GM23338 (cell line): Measurements from ENCODE around the gene TPPP3. TPM values are rescaled to one million over a fixed set of nuclear protein-coding genes. Genes with fewer than 3 reads are reported as not detected.

Experiments
- ATAC-seq: fragments of 200-7000 bp; cut with Tn5 transposase; 3 replicates; pipeline ENCODE4 v1.9.1; 2020
- DNase-seq: peaks from one replicate; pipeline ENCODE4 v3.0.0-alpha.2; 2015; ENCODE audit warnings: low spot score
- H2AFZ ChIP-seq: fragments of 200-600 bp; sonication (generic); 2 replicates; pipeline ENCODE4 v1.8.0; 2016; ENCODE audit warnings: antibody characterized with exemption, mild to moderate bottlenecking, moderate library complexity
- H3F3A ChIP-seq: fragments of 200-600 bp; sonication (generic); replicated peaks from 2 replicates; pipeline ENCODE4 v1.8.0; 2017; ENCODE audit warnings: antibody characterized with exemption, mixed run types, low read depth
- H3K27ac ChIP-seq: fragments of 200-600 bp; sonication (generic); 2 replicates; pipeline ENCODE4 v1.6.1; 2016; ENCODE audit warnings: low read depth
- H3K27me3 ChIP-seq: fragments of 200-600 bp; sonication (generic); 2 replicates; pipeline ENCODE4 v1.8.0; 2016; ENCODE audit warnings: mild to moderate bottlenecking, mixed run types, moderate library complexity; ENCODE audit not compliant: insufficient read depth
- H3K36me3 ChIP-seq: fragments of 200-600 bp; sonication (generic); 2 replicates; pipeline ENCODE4 v1.8.0; 2016; ENCODE audit warnings: mild to moderate bottlenecking; ENCODE audit not compliant: insufficient read depth
- H3K4me1 ChIP-seq: fragments of 200-600 bp; sonication (generic); 2 replicates; pipeline ENCODE4 v1.8.0; 2016; ENCODE audit warnings: mild to moderate bottlenecking, moderate library complexity; ENCODE audit not compliant: insufficient read depth
- H3K4me2 ChIP-seq: fragments of 200-600 bp; sonication (generic); 2 replicates; pipeline ENCODE4 v1.7.1; 2017; ENCODE audit warnings: mixed run types
- H3K4me3 ChIP-seq: fragments of 200-600 bp; sonication (generic); 2 replicates; pipeline ENCODE4 v1.6.1; 2016; ENCODE audit warnings: mixed run types
- H3K79me2 ChIP-seq: fragments of 200-600 bp; sonication (generic); replicated peaks from 2 replicates; pipeline ENCODE4 v1.8.0; 2017; ENCODE audit warnings: mild to moderate bottlenecking; ENCODE audit not compliant: insufficient read depth
- H3K9me2 ChIP-seq: fragments of 200-600 bp; sonication (generic); 2 replicates; pipeline ENCODE4 v1.8.0; 2017; ENCODE audit not compliant: insufficient read depth
- H4K20me1 ChIP-seq: fragments of 200-600 bp; sonication (generic); replicated peaks from 2 replicates; pipeline ENCODE4 v1.8.0; 2017; ENCODE audit warnings: mild to moderate bottlenecking; ENCODE audit not compliant: insufficient read depth
- H3K27ac Mint-ChIP-seq: 2 replicates; pipeline ENCODE4 v1.8.0; 2020; ENCODE audit warnings: inconsistent platforms, mild to moderate bottlenecking, moderate library complexity, mixed read lengths
- H3K27me3 Mint-ChIP-seq: 3 replicates; pipeline ENCODE4 v1.8.0; 2022; ENCODE audit warnings: low read depth, mild to moderate bottlenecking, moderate library complexity, mixed read lengths, inconsistent platforms; ENCODE audit not compliant: insufficient read depth, poor library complexity
- H3K36me3 Mint-ChIP-seq: 3 replicates; pipeline ENCODE4 v1.8.0; 2021; ENCODE audit warnings: low read depth, mild to moderate bottlenecking, inconsistent platforms, moderate library complexity, mixed read lengths
- H3K4me1 Mint-ChIP-seq: 3 replicates; pipeline ENCODE4 v1.8.0; 2020; ENCODE audit warnings: mild to moderate bottlenecking, inconsistent platforms, mixed read lengths
- H3K4me3 Mint-ChIP-seq: 3 replicates; pipeline ENCODE4 v1.8.0; 2021; ENCODE audit warnings: moderate library complexity, mild to moderate bottlenecking, inconsistent platforms, mixed read lengths
- H3K9me3 Mint-ChIP-seq: 3 replicates; pipeline ENCODE4 v1.8.0; 2020; ENCODE audit warnings: moderate library complexity, mild to moderate bottlenecking, inconsistent platforms, mixed read lengths
- CREB1 ChIP-seq: fragments of 250-450 bp; sonication (Bioruptor Pico); IDR thresholded peaks from 2 replicates; pipeline ENCODE4 v1.5.0; 2020; ENCODE audit warnings: low read depth, mild to moderate bottlenecking, moderate library complexity
- CTCF ChIP-seq, 2 experiments: fragments of 200-600 bp in 1 of 2; sonication (generic) in 1 of 2; conservative IDR thresholded peaks; 2 replicates each; pipeline versions ENCODE4 v1.5.1 to v1.6.1; 2016 to 2017; ENCODE audit warnings: antibody characterized with exemption in 2 of 2, low read depth in 2 of 2, mild to moderate bottlenecking in 2 of 2, moderate library complexity in 1 of 2
- EZH2 ChIP-seq: fragments of 200-600 bp; sonication (generic); IDR thresholded peaks from one replicate; pipeline ENCODE4 v1.8.0; 2017; ENCODE audit warnings: antibody characterized with exemption, mild to moderate bottlenecking, low read depth; ENCODE audit not compliant: unreplicated experiment
- EZH2phosphoT487 ChIP-seq: fragments of 200-600 bp; sonication (generic); IDR thresholded peaks from one replicate; pipeline ENCODE4 v1.8.1; 2018; ENCODE audit warnings: antibody characterized with exemption; ENCODE audit not compliant: unreplicated experiment
- JUNB ChIP-seq: IDR thresholded peaks from one replicate; pipeline ENCODE4 v1.6.1; 2016; ENCODE audit warnings: antibody characterized with exemption; ENCODE audit not compliant: unreplicated experiment
- NANOG ChIP-seq: IDR thresholded peaks from 2 replicates; pipeline ENCODE4 v1.6.1; 2016; ENCODE audit warnings: antibody characterized with exemption, borderline replicate concordance
- POLR2AphosphoS5 ChIP-seq: IDR thresholded peaks from 2 replicates; pipeline ENCODE4 v1.6.1; 2016; ENCODE audit warnings: antibody characterized with exemption, low read depth
- REST ChIP-seq: IDR thresholded peaks from one replicate; pipeline ENCODE4 v1.6.1; 2018; ENCODE audit warnings: antibody characterized with exemption; ENCODE audit not compliant: unreplicated experiment
- ZNF331 ChIP-seq: fragments of 250-450 bp; sonication (Bioruptor Pico); IDR thresholded peaks from 2 replicates; pipeline ENCODE4 v1.5.0; 2020; ENCODE audit warnings: low read depth, mild to moderate bottlenecking, moderate library complexity
- polyA plus RNA-seq: library from polyadenylated mRNA; unstranded; fragments of >200 nt; fragmentation: Nextera tagmentation; extraction: Ambion mirVana; gene quantifications from 2 replicates; pipeline ENCODE4 v1.2.1, GENCODE V29; 2016
- total RNA-seq: library from RNA; depleted of rRNA; stranded (reverse); fragments of >200 nt; shearing (Covaris generic); gene quantifications from 2 replicates; pipeline ENCODE4 v1.2.3, GENCODE V29; 2014
- TF ChIP-seq, protein P1 (sequence below): IDR thresholded peaks from 2 replicates; pipeline ENCODE4 v1.6.1; 2016; ENCODE audit warnings: antibody characterized with exemption

The TPPP3 gene
- total and polyA plus RNA-seq, 2 experiments from 2014 or later, result 0.26 to 0.28 TPM

GRCh38 chr16:67425061-67425460 is 31.8 kb upstream of the TPPP3 start:
- H4K20me1 ChIP-seq, result no peaks in the 10 kb centered on the region
- H3K4me1 Mint-ChIP-seq, result peaks cover 72% of the 10 kb centered on the region
- no peaks in the 10 kb centered on the region for H3K36me3 ChIP-seq
- H3K27ac Mint-ChIP-seq, result peak overlapping the region; percentile 91
- DNase-seq, result no peak
- ATAC-seq, result no peak
- H3K4me1 ChIP-seq, result peaks cover 65% of the 10 kb centered on the region
- H3K27me3 Mint-ChIP-seq, result peaks cover 40% of the 10 kb centered on the region
- peaks cover 14% of the 10 kb centered on the region; the same call in 1 of the 2 replicates for H3F3A ChIP-seq
- peak overlapping the region; percentile 42 for H3K4me3 ChIP-seq
- peaks cover 18% of the 10 kb centered on the region for H3K27me3 ChIP-seq
- no peaks in the 10 kb centered on the region for H3K79me2 ChIP-seq
- H3K27ac ChIP-seq, result peak overlapping the region; percentile 97
- peak overlapping the region; percentile 76 for H3K4me2 ChIP-seq
- H3K9me2 ChIP-seq, result no peaks in the 10 kb centered on the region
- TF ChIP-seq POLR2AphosphoS5, result 0 out of 2 replicates have a peak, but pooled peaks have one; percentile 18
- no peak; a peak in 1 of 4 replicates for TF ChIP-seq CTCF (conservative IDR thresholded peaks at IDR 0.05; ENCODE audit: low read depth in 2 of 2)
- H2AFZ ChIP-seq, result no peak overlapping the region
- H3K4me3 Mint-ChIP-seq, result peak overlapping the region; percentile 58
- no peaks in the 10 kb centered on the region; the same call in 2 of the 3 replicates for H3K9me3 Mint-ChIP-seq
- H3K36me3 Mint-ChIP-seq, result peaks cover 7% of the 10 kb centered on the region; the same call in 2 of the 3 replicates

- H3K79me2 ChIP-seq, result no peaks in the 10 kb centered on the region
- peaks cover 38% of the 10 kb centered on the region for H3K27me3 Mint-ChIP-seq
- peaks cover 7% of the 10 kb centered on the region; the same call in 2 of the 3 replicates for H3K36me3 Mint-ChIP-seq
- H3K9me3 Mint-ChIP-seq, result peaks cover 3% of the 10 kb centered on the region; the same call in 2 of the 3 replicates
- H3K4me3 Mint-ChIP-seq, result peak overlapping the region; percentile 58
- H3K9me2 ChIP-seq, result no peaks in the 10 kb centered on the region
- peak overlapping the region; percentile 91 for H3K27ac Mint-ChIP-seq
- no peak for ATAC-seq
- H2AFZ ChIP-seq, result no peak overlapping the region
- DNase-seq, result no peak
- H3K4me2 ChIP-seq, result peak overlapping the region; percentile 76
- peaks cover 58% of the 10 kb centered on the region for H3K4me1 ChIP-seq
- H3F3A ChIP-seq, result peaks cover 12% of the 10 kb centered on the region; the same call in 1 of the 2 replicates
- peak overlapping the region; percentile 42 for H3K4me3 ChIP-seq
- H4K20me1 ChIP-seq, result no peaks in the 10 kb centered on the region
- no peaks in the 10 kb centered on the region for H3K36me3 ChIP-seq
- peaks cover 67% of the 10 kb centered on the region for H3K4me1 Mint-ChIP-seq
- H3K27me3 ChIP-seq, result peaks cover 9% of the 10 kb centered on the region; the same call in 1 of the 2 replicates
- peak overlapping the region; percentile 97 for H3K27ac ChIP-seq
- TF ChIP-seq NANOG (no peak), REST (no peak), EZH2 (no peak), ZNF331 (CRISPR knock-in tag) (no peak), CTCF (conservative IDR thresholded peaks at IDR 0.05; ENCODE audit: low read depth in 2 of 2) (no peak), CREB1 (CRISPR knock-in tag) (no peak), EZH2phosphoT487 (no peak), JUNB (no peak)
- TF ChIP-seq, protein P1, sequence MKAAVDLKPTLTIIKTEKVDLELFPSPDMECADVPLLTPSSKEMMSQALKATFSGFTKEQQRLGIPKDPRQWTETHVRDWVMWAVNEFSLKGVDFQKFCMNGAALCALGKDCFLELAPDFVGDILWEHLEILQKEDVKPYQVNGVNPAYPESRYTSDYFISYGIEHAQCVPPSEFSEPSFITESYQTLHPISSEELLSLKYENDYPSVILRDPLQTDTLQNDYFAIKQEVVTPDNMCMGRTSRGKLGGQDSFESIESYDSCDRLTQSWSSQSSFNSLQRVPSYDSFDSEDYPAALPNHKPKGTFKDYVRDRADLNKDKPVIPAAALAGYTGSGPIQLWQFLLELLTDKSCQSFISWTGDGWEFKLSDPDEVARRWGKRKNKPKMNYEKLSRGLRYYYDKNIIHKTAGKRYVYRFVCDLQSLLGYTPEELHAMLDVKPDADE, result no peak
Measured at GRCh38 chr16:67424261-67424615, 30.9 kb upstream of the TPPP3 start.
